Vagina (tissue), 2 donors: Measurements from ENCODE around the gene TBXA2R.

ENCODE experiments used
- POLR2A ChIP-seq, 2 donors: fragments of 450-650 bp; IDR thresholded peaks; one replicate each; pipeline ENCODE4 v1.6.1; 2017; ENCODE audit warnings: antibody characterized with exemption in 2 of 2, mild to moderate bottlenecking in 2 of 2, moderate library complexity in 2 of 2
- POLR2AphosphoS5 ChIP-seq, 2 donors: sonication (generic); formaldehyde crosslinking; IDR thresholded peaks; one replicate each; pipeline ENCODE4 v1.9.0; 2017; ENCODE audit warnings: antibody characterized with exemption in 2 of 2, mild to moderate bottlenecking in 2 of 2, low read depth in 1 of 2; ENCODE audit not compliant: insufficient read depth in 1 of 2
- TF ChIP-seq, protein P1 (sequence below), 3 experiments: fragments of 450-650 bp in 2 of 3; fragments of 200-600 bp in 1 of 3; sonication (generic) in 1 of 3; IDR thresholded peaks; one replicate each; pipeline ENCODE4 v1.5.1; 2017 to 2019; ENCODE audit warnings: antibody characterized with exemption in 3 of 3, mild to moderate bottlenecking in 2 of 3, moderate library complexity in 2 of 3

DNA sequence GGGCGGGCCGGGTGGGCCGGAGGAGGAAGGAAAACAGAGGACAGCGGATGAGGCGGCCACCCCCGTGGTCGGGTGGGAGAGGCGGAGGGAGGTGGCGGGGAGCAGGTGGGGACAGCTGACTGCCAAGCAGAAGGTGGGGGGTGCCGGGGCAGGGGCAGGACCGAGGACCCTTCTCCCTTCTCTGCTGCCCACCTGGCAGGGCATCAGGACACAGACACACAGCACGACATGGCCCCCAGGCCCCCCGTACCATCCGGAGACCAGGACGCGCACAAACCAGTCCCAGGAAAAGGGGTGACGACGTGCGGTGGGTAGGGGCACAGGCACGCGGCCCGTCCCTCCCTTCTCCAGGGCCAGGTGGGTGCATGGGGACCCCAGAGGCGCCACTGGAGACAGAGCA, 30.9 kb upstream of the TBXA2R start:
- TF ChIP-seq, protein P1, sequence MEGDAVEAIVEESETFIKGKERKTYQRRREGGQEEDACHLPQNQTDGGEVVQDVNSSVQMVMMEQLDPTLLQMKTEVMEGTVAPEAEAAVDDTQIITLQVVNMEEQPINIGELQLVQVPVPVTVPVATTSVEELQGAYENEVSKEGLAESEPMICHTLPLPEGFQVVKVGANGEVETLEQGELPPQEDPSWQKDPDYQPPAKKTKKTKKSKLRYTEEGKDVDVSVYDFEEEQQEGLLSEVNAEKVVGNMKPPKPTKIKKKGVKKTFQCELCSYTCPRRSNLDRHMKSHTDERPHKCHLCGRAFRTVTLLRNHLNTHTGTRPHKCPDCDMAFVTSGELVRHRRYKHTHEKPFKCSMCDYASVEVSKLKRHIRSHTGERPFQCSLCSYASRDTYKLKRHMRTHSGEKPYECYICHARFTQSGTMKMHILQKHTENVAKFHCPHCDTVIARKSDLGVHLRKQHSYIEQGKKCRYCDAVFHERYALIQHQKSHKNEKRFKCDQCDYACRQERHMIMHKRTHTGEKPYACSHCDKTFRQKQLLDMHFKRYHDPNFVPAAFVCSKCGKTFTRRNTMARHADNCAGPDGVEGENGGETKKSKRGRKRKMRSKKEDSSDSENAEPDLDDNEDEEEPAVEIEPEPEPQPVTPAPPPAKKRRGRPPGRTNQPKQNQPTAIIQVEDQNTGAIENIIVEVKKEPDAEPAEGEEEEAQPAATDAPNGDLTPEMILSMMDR (IDR thresholded peaks at IDR 0.05): no peak
- TF ChIP-seq POLR2AphosphoS5 (IDR thresholded peaks at IDR 0.05; ENCODE audit: insufficient read depth in 1 of 2, low read depth in 1 of 2): no peak
- TF ChIP-seq POLR2A (IDR thresholded peaks at IDR 0.05): no peak
